Mesodermal cell (in vitro differentiated cells): ENCODE measurements around the gene LUC7L3.

Experiments
- H3K27ac ChIP-seq: 2 replicates; pipeline ENCODE4 v1.7.0; 2013; ENCODE audit warnings: mild to moderate bottlenecking, low read depth, low read length, moderate library complexity; ENCODE audit not compliant: severe bottlenecking
- H3K36me3 ChIP-seq: 2 replicates; pipeline ENCODE4 v1.7.1; 2013; ENCODE audit warnings: mild to moderate bottlenecking, low read length, moderate library complexity; ENCODE audit not compliant: control insufficient read depth, insufficient read depth
- H3K4me1 ChIP-seq: one replicate; pipeline ENCODE4 v1.7.1; 2013; ENCODE audit warnings: mild to moderate bottlenecking, low read length; ENCODE audit not compliant: insufficient read depth, control insufficient read depth, poor library complexity, severe bottlenecking
- H3K4me3 ChIP-seq: 2 replicates; pipeline ENCODE4 v1.7.0; 2013; ENCODE audit warnings: low read length, control low read depth, mild to moderate bottlenecking; ENCODE audit not compliant: insufficient read depth, poor library complexity, severe bottlenecking; ENCODE audit errors: extremely low read depth
- H3K9me3 ChIP-seq: 2 replicates; pipeline ENCODE4 v1.7.1; 2013; ENCODE audit warnings: mild to moderate bottlenecking, low read length, moderate library complexity; ENCODE audit not compliant: control insufficient read depth
- WGBS, 2 experiments: methylation state at CpG; one replicate each; pipeline ENCODE4 v1.1.5; 2013; ENCODE audit warnings: missing lambda C conversion rate in 2 of 2; ENCODE audit not compliant: insufficient coverage in 2 of 2; 5-methylcytosine and 5-hydroxymethylcytosine counted together

The LUC7L3 gene

GRCh38 chr17:50763716-50764475, 44.5 kb downstream of the LUC7L3 start:
- no peaks in the 10 kb centered on the region for H3K9me3 ChIP-seq
- 71 to 100% methylated on average over 1 of the region's 2 CpGs for WGBS, 2 experiments
- H3K27ac ChIP-seq, result no peak overlapping the region
- no peak overlapping the region for H3K4me3 ChIP-seq
- H3K4me1 ChIP-seq, result peaks cover 5% of the 10 kb centered on the region
- no peaks in the 10 kb centered on the region for H3K36me3 ChIP-seq

GRCh38 chr17:50764734-50765149, 45.3 kb downstream of the LUC7L3 start:
- Histone ChIP-seq H3K36me3 (no peaks in the 10 kb centered on the region), H3K9me3 (no peaks in the 10 kb centered on the region), H3K4me1 (peaks cover 5% of the 10 kb centered on the region), H3K27ac (no peak overlapping the region), H3K4me3 (no peak overlapping the region)
- WGBS, 2 experiments, result 86 to 95% methylated on average over 1 to 2 of the region's 2 CpGs

GRCh38 chr17:50765454-50766221, 46.2 kb downstream of the LUC7L3 start:
- Histone ChIP-seq H3K4me1 (peaks cover 5% of the 10 kb centered on the region), H3K9me3 (no peaks in the 10 kb centered on the region), H3K27ac (no peak overlapping the region), H3K36me3 (no peaks in the 10 kb centered on the region), H3K4me3 (no peak overlapping the region)
- WGBS, 2 experiments, result 90 to 92% methylated on average over 2 to 8 of the region's 9 CpGs

GRCh38 chr17:50766222-50767023, 47.0 kb downstream of the LUC7L3 start:
- WGBS, 2 experiments, result 75 to 89% methylated on average over 7 to 10 of the region's 10 CpGs
- H3K9me3 ChIP-seq, result no peaks in the 10 kb centered on the region
- no peaks in the 10 kb centered on the region for H3K36me3 ChIP-seq
- no peak overlapping the region for H3K27ac ChIP-seq
- H3K4me3 ChIP-seq, result no peak overlapping the region
- peaks cover 5% of the 10 kb centered on the region for H3K4me1 ChIP-seq

- Histone ChIP-seq H3K9me3 (no peaks in the 10 kb centered on the region), H3K4me1 (peaks cover 5% of the 10 kb centered on the region), H3K27ac (no peak overlapping the region), H3K36me3 (no peaks in the 10 kb centered on the region), H3K4me3 (no peak overlapping the region)
- WGBS, 2 experiments, result 86 to 97% methylated on average over 6 to 7 of the region's 7 CpGs
These were observed 47.6 kb downstream of the LUC7L3 start for GRCh38 chr17:50767030-50767429.

- Histone ChIP-seq H3K4me1 (peaks cover 5% of the 10 kb centered on the region), H3K4me3 (no peak within 1 kb of the TSS), H3K27ac (no peak within 1 kb of the TSS), H3K9me3 (no peaks in the 10 kb centered on the region), H3K36me3 (no peaks in the 10 kb centered on the region)
- WGBS, 2 experiments, result 83 to 95% methylated on average over 6 to 9 of the region's 9 CpGs
These were observed 48.0 kb downstream of the LUC7L3 start, which contains the start of gene ANKRD40CL for GRCh38 chr17:50767446-50767845. TSS of gene ANKRD40CL (minus strand) at chr17:50767518. CDS start at chr17:50766913, 605 bp downstream.

- Histone ChIP-seq H3K4me1 (peaks cover 5% of the 10 kb centered on the region), H3K9me3 (no peaks in the 10 kb centered on the region), H3K27ac (no peak overlapping the region), H3K36me3 (no peaks in the 10 kb centered on the region), H3K4me3 (no peak overlapping the region)
- WGBS, 2 experiments, result 81% methylated on average over 3 to 7 of the region's 7 CpGs
These were observed 49.0 kb downstream of the LUC7L3 start for GRCh38 chr17:50768346-50768761.

- no peaks in the 10 kb centered on the region for H3K9me3 ChIP-seq
- 92 to 93% methylated on average over 6 of the region's 8 CpGs for WGBS, 2 experiments
- no peaks in the 10 kb centered on the region for H3K4me1 ChIP-seq
- no peak overlapping the region for H3K4me3 ChIP-seq
- H3K36me3 ChIP-seq, result no peaks in the 10 kb centered on the region
- no peak overlapping the region for H3K27ac ChIP-seq
These were observed 50.5 kb downstream of the LUC7L3 start for GRCh38 chr17:50769884-50770283.

GRCh38 chr17:50770346-50770745, 50.9 kb downstream of the LUC7L3 start:
- 83 to 89% methylated on average over 1 of the region's 2 CpGs for WGBS, 2 experiments
- Histone ChIP-seq H3K27ac (no peak overlapping the region), H3K4me1 (no peaks in the 10 kb centered on the region), H3K9me3 (no peaks in the 10 kb centered on the region), H3K36me3 (no peaks in the 10 kb centered on the region), H3K4me3 (no peak overlapping the region)

- Histone ChIP-seq H3K9me3 (no peaks in the 10 kb centered on the region), H3K36me3 (no peaks in the 10 kb centered on the region), H3K4me1 (no peaks in the 10 kb centered on the region), H3K4me3 (no peak overlapping the region), H3K27ac (no peak overlapping the region)
- 82% methylated on average over 13 to 15 of the region's 15 CpGs for WGBS, 2 experiments
These were observed 52.8 kb downstream of the LUC7L3 start for GRCh38 chr17:50771991-50772785.
